IMR-90 (cell line): Measurements from ENCODE around the gene FOXP1. TPM values are rescaled to one million over a fixed set of nuclear protein-coding genes. Genes with fewer than 3 reads are reported as not detected.

Experiments used
- ATAC-seq: fragments of 200-7000 bp; cut with Tn5 transposase; 2 replicates; pipeline ENCODE4 v1.9.1; 2020; ENCODE audit warnings: low read depth, mild to moderate bottlenecking, moderate library complexity
- BruUV-seq: library from RNA; stranded (reverse); fragments of 400-500 nt; replicated peaks from 2 replicates; lab custom pipeline; 2021; lab: Mats Ljungman, UMichigan
- CTCF ChIA-PET: fragments of 300-600 bp; formaldehyde crosslinking; extraction: SDS; loops from one replicate; lab custom pipeline; 2021; ENCODE audit warnings: antibody characterized with exemption; lab: Yijun Ruan, JAX
- POLR2A ChIA-PET: fragments of 300-600 bp; sonication (Branson Sonifier 250); formaldehyde crosslinking; loops from one replicate; lab custom pipeline; 2022; ENCODE audit warnings: antibody characterized with exemption; ENCODE audit not compliant: unreplicated experiment; lab: Charles Lee
- DNase-seq: peaks from one replicate; pipeline ENCODE4 v3.0.0; 2013
- H2AFZ ChIP-seq: replicated peaks from 2 replicates; pipeline ENCODE3; 2013; ENCODE audit warnings: low read length, mild to moderate bottlenecking; ENCODE audit not compliant: poor library complexity
- H2AK5ac ChIP-seq: 2 replicates; pipeline ENCODE4 v1.6.1; 2013; ENCODE audit warnings: low read depth, low read length, inconsistent platforms
- H2AK9ac ChIP-seq: replicated peaks from 2 replicates; pipeline ENCODE3; 2013; ENCODE audit warnings: mild to moderate bottlenecking, low read depth, low read length, moderate library complexity; ENCODE audit not compliant: poor library complexity
- H2BK120ac ChIP-seq: 2 replicates; pipeline ENCODE4 v1.6.1; 2013; ENCODE audit warnings: low read depth, low read length, inconsistent platforms
- H2BK15ac ChIP-seq: 3 replicates; pipeline ENCODE4 v1.6.1; 2013; ENCODE audit warnings: low read depth, low read length, inconsistent platforms
- H2BK20ac ChIP-seq: 2 replicates; pipeline ENCODE4 v1.6.1; 2013; ENCODE audit warnings: low read depth, mild to moderate bottlenecking, inconsistent platforms, low read length, moderate library complexity
- H2BK5ac ChIP-seq: 2 replicates; pipeline ENCODE4 v1.6.1; 2013; ENCODE audit warnings: mild to moderate bottlenecking, low read depth, low read length, inconsistent platforms; ENCODE audit not compliant: poor library complexity, severe bottlenecking
- H3K14ac ChIP-seq: replicated peaks from 2 replicates; pipeline ENCODE4 v1.6.1; 2013; ENCODE audit warnings: low read depth, low read length, inconsistent platforms
- H3K18ac ChIP-seq: 2 replicates; pipeline ENCODE4 v1.6.1; 2013; ENCODE audit warnings: low read depth, low read length, control low read depth
- H3K23ac ChIP-seq: 2 replicates; pipeline ENCODE4 v1.6.1; 2013; ENCODE audit warnings: low read depth, low read length, inconsistent platforms
- H3K27ac ChIP-seq: 2 replicates; pipeline ENCODE4 v1.5.1; 2013; ENCODE audit warnings: mild to moderate bottlenecking, control low read depth, low read length; ENCODE audit not compliant: insufficient read depth
- H3K27me3 ChIP-seq: 2 replicates; pipeline ENCODE4 v1.6.1; 2013; ENCODE audit warnings: low read length; ENCODE audit not compliant: control insufficient read depth, insufficient read depth
- H3K36me3 ChIP-seq: 2 replicates; pipeline ENCODE4 v1.6.1; 2013; ENCODE audit warnings: low read length, mixed read lengths; ENCODE audit not compliant: control insufficient read depth, insufficient read depth
- H3K4ac ChIP-seq: 2 replicates; pipeline ENCODE4 v1.6.1; 2013; ENCODE audit warnings: low read depth, low read length, inconsistent platforms
- H3K4me1 ChIP-seq: 2 replicates; pipeline ENCODE4 v1.6.1; 2013; ENCODE audit warnings: low read length, mixed read lengths; ENCODE audit not compliant: control insufficient read depth, insufficient read depth
- H3K4me2 ChIP-seq: 2 replicates; pipeline ENCODE4 v1.6.1; 2013; ENCODE audit warnings: low read depth, mild to moderate bottlenecking, control low read depth, low read length, moderate library complexity
- H3K4me3 ChIP-seq: 2 replicates; pipeline ENCODE4 v1.5.1; 2013; ENCODE audit warnings: low read depth, mild to moderate bottlenecking, control low read depth, low read length, moderate library complexity; ENCODE audit not compliant: insufficient read depth
- H3K56ac ChIP-seq: 2 replicates; pipeline ENCODE4 v1.6.1; 2013; ENCODE audit warnings: low read length, inconsistent platforms; ENCODE audit not compliant: insufficient read depth; ENCODE audit errors: extremely low read depth
- H3K79me1 ChIP-seq, 2 experiments: 2 replicates each; pipeline ENCODE4 v1.6.1; 2013; ENCODE audit warnings: low read length in 2 of 2, inconsistent platforms in 1 of 2, low read depth in 1 of 2
- H3K9ac ChIP-seq: 2 replicates; pipeline ENCODE4 v1.6.1; 2013; ENCODE audit warnings: low read depth, low read length, control low read depth
- H3K9me1 ChIP-seq: 2 replicates; pipeline ENCODE4 v1.6.1; 2013; ENCODE audit warnings: low read length, inconsistent platforms; ENCODE audit not compliant: insufficient read depth
- H3K9me3 ChIP-seq: 2 replicates; pipeline ENCODE4 v1.6.1; 2013; ENCODE audit warnings: low read length; ENCODE audit not compliant: control insufficient read depth, insufficient read depth
- H4K20me1 ChIP-seq: 2 replicates; pipeline ENCODE4 v1.6.1; 2013; ENCODE audit warnings: low read length, inconsistent platforms; ENCODE audit not compliant: insufficient read depth
- H4K5ac ChIP-seq: 2 replicates; pipeline ENCODE4 v1.6.1; 2013; ENCODE audit warnings: mild to moderate bottlenecking, low read depth, low read length, control low read depth
- H4K8ac ChIP-seq, 2 experiments: 2 replicates each; pipeline ENCODE4 v1.6.1; 2013; ENCODE audit warnings: low read depth in 2 of 2, low read length in 2 of 2, control low read depth in 1 of 2, inconsistent platforms in 1 of 2
- H4K91ac ChIP-seq: 2 replicates; pipeline ENCODE4 v1.6.1; 2013; ENCODE audit warnings: low read depth, low read length, inconsistent platforms; ENCODE audit not compliant: insufficient read depth
- CEBPB ChIP-seq: IDR thresholded peaks from 2 replicates; pipeline ENCODE4 v1.6.1; 2012; ENCODE audit warnings: low read depth, low read length, improper control_type of control experiment
- FOS ChIP-seq: fragments of 150-350 bp; IDR thresholded peaks from 2 replicates; pipeline ENCODE4 v1.6.1; 2016; ENCODE audit warnings: low read depth, low read length
- MAZ ChIP-seq: IDR thresholded peaks from 2 replicates; pipeline ENCODE4 v1.6.1; 2012; ENCODE audit warnings: low read depth, mild to moderate bottlenecking, low read length, improper control_type of control experiment, moderate library complexity, borderline replicate concordance
- POLR2A ChIP-seq: IDR thresholded peaks from 2 replicates; pipeline ENCODE4 v1.6.1; 2012; ENCODE audit warnings: mild to moderate bottlenecking, low read depth, low read length
- RFX5 ChIP-seq: IDR thresholded peaks from 2 replicates; pipeline ENCODE4 v1.8.0; 2012; ENCODE audit warnings: low read depth, mild to moderate bottlenecking, low read length, moderate library complexity
- SMC3 ChIP-seq: fragments of 150-350 bp; IDR thresholded peaks from 2 replicates; pipeline ENCODE4 v1.6.1; 2016; ENCODE audit warnings: low read depth, mild to moderate bottlenecking, antibody characterized with exemption, low read length, moderate library complexity
- WGBS, 2 experiments: methylation state at CpG; one replicate each; pipeline versions ENCODE4 v1.1.5 to v1.1.7; 2013; ENCODE audit warnings: missing lambda C conversion rate in 2 of 2; ENCODE audit not compliant: insufficient read length in 1 of 2; ENCODE audit errors: extremely low coverage in 2 of 2; 5-methylcytosine and 5-hydroxymethylcytosine counted together
- dilution Hi-C: fragments of 300-500 bp; cut with HindIII; formaldehyde crosslinking; loops from one replicate; pipeline ENCODE4 v1.14.3; 2018; ENCODE audit warnings: low sequenced_read_pairs; ENCODE audit not compliant: unreplicated experiment
- in situ Hi-C: fragments of 300-500 bp; cut with MboI; formaldehyde crosslinking; loops from 3 replicates; pipeline ENCODE4 v1.14.3; 2019; ENCODE audit warnings: low sequenced_read_pairs, inconsistent platforms, mixed read lengths
- intact Hi-C: fragments of 100-400 bp; cut with micrococcal nuclease; formaldehyde crosslinking; loops from 2 replicates; pipeline ENCODE4 v1.10.0; 2022
- polyA plus RNA-seq, 3 experiments: library from polyadenylated mRNA; depleted of rRNA; stranded (reverse); fragments of >200 nt; gene quantifications; 2 replicates each; pipeline ENCODE4 v1.2.3, GENCODE V29; 2012; ENCODE audit warnings: low replicate concordance in 1 of 3
- total RNA-seq: library from RNA; depleted of rRNA; stranded (reverse); fragments of >200 nt; gene quantifications from 2 replicates; pipeline ENCODE4 v1.2.3, GENCODE V29; 2012

FOXP1 gene
- total and polyA plus RNA-seq, 2 of the 4 experiments (the other 2 are of a cell fraction) = 37.0 to 132 TPM

GRCh38 chr3:71341721-71342120 is 241.8 kb downstream of the FOXP1 start:
- peak; percentile 87 for ATAC-seq
- H3K4me2 ChIP-seq = peak overlapping the region; percentile 64; the same call in 1 of the 2 replicates
- H3K36me3 ChIP-seq = no peaks in the 10 kb centered on the region
- no peak overlapping the region for H3K14ac ChIP-seq
- dilution Hi-C loops (no loop called here), intact Hi-C loops (no loop called here), in situ Hi-C loops (no loop called here)
- WGBS, 2 experiments = no CpG with 5 or more reads among the region's 4 CpGs
- peak overlapping the region; percentile 72 for H2BK5ac ChIP-seq
- peak overlapping the region in 1 of 2 experiments; percentile 45; a peak in 2 of 4 replicates for H4K8ac ChIP-seq
- H3K56ac ChIP-seq = no peak overlapping the region
- H3K9me3 ChIP-seq = no peaks in the 10 kb centered on the region
- DNase-seq = peak; percentile 91
- no peak overlapping the region for H2AFZ ChIP-seq
- no peak overlapping the region for H3K23ac ChIP-seq
- no peak overlapping the region for H3K9ac ChIP-seq
- 0 out of 3 replicates have a peak overlapping the region, but pooled peaks have one; percentile 32 for H2BK15ac ChIP-seq
- ChIA-PET POLR2A (interaction anchor here (0.6 kb wide), 1 partner anchor 22 kb away, joined by 3 read pairs; no protein-coding TSS in a partner anchor), CTCF (no interaction called here)
- no TSS peak for BruUV-seq
- no peaks in the 10 kb centered on the region for H4K20me1 ChIP-seq
- no peak overlapping the region for H2AK5ac ChIP-seq
- no peak overlapping the region for H2AK9ac ChIP-seq
- H3K4me3 ChIP-seq = no peak overlapping the region
- no peak overlapping the region for H4K91ac ChIP-seq
- H2BK20ac ChIP-seq = peak overlapping the region; percentile 71; the same call in 1 of the 2 replicates
- peak overlapping the region; percentile 66; the same call in 1 of the 2 replicates for H3K4ac ChIP-seq
- no peak for TF ChIP-seq MAZ
- TF ChIP-seq RFX5 = no peak
- TF ChIP-seq POLR2A = no peak
- TF ChIP-seq CEBPB = peak; percentile 18; the same call in 1 of the 2 replicates
- no peak for TF ChIP-seq SMC3
- 0 out of 2 replicates have a peak, but pooled peaks have one; percentile 35 for TF ChIP-seq FOS
- H3K27me3 ChIP-seq = no peaks in the 10 kb centered on the region
- H3K27ac ChIP-seq = 0 out of 2 replicates have a peak overlapping the region, but pooled peaks have one; percentile 45
- H3K18ac ChIP-seq = no peak overlapping the region
- H3K79me1 ChIP-seq = peaks cover 7 to 14% of the 10 kb centered on the region in 2 experiments; a peak in 3 of 4 replicates
- H2BK120ac ChIP-seq = peak overlapping the region; percentile 59; the same call in 1 of the 2 replicates
- no peak overlapping the region for H4K5ac ChIP-seq
- H3K9me1 ChIP-seq = no peaks in the 10 kb centered on the region; the same call in 1 of the 2 replicates
- H3K4me1 ChIP-seq = 0 out of 2 replicates have a peak, but pooled peaks cover 1% of the 10 kb centered on the region
